HL-60/S4 treated with phorbol 12-myristate 13-acetate at 8.2 ng/mL for 4 days and 3 days (cell line): ENCODE results near the gene HELZ.
"Not testable (repeated sequence)": the region's sequence is repeated elsewhere in the genome, so short reads cannot be mapped to it uniquely, and the experiment has no call there.

Experiments used
- in situ Hi-C: fragments of 300-500 bp; cut with MboI; formaldehyde crosslinking; loops from 2 replicates; pipeline ENCODE4 v1.15.0; 2022; ENCODE audit warnings: low sequenced_read_pairs

The HELZ gene

GRCh38 chr17:67245073-67245693 is at the start of gene HELZ:
Gene HELZ, minus strand, starts transcription at chr17:67245196. Its CDS starts 26,392 bp downstream, at chr17:67218804.
- in situ Hi-C loops, result no loop called here

GRCh38 chr17:67293251-67294203 is 48.5 kb upstream of the HELZ start:
- in situ Hi-C loops, result no loop called here

- in situ Hi-C loops, result no loop called here
These were observed 45.8 kb upstream of the HELZ start for GRCh38 chr17:67290711-67291291.

DNA sequence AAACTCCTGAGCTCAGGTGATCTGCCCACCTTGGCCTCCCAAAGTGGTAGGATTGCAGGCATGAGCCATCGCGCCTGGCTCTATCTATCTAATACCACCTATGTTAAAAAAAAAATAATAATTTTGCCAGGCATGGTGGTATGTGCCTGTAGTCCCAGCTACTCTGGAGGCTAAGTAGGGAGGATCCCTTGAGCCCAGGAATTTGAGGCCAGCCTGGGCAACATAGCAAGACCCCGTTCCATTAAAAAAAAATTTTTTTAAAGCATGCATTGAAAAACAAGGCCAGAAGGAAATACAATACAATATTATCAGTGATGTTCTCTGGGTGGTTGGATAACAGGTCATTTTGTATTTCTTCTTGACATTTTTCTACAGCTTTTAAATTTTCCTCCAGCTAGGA is 45.2 kb upstream of the HELZ start:
- in situ Hi-C loops, result no loop called here

DNA sequence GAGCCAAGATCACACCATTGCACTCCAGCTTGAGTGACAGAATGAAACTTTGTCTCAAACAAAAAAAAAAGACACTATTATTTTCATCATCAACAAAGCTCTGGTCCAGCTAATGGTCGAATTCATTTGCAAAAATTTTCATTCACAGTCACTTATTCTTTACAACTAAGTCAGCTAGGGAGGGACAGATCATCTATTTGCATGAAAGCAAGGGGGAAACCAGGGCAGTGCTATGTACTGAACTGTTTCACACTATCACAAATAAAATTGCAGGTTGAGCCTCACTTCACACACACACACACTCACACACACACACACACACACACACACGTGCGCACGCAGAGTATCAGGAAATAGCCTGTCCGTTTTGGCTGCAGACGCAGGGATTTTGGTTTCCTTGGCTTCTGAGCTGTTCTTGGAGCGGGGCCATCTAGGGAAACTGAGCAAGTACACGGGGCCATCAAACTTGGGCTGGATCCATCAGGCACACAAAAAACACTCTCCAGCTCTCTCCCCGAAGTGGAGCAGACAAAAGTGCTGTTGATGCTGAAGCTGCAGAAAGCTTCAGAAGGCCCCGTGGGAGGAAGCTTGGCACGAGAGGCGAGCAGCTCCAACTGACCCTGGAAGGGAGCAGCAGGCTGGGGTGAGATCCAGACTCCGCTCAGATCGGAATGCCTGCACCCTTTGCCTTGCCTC is 44.3 kb upstream of the HELZ start:
- in situ Hi-C loops, result no loop called here

DNA sequence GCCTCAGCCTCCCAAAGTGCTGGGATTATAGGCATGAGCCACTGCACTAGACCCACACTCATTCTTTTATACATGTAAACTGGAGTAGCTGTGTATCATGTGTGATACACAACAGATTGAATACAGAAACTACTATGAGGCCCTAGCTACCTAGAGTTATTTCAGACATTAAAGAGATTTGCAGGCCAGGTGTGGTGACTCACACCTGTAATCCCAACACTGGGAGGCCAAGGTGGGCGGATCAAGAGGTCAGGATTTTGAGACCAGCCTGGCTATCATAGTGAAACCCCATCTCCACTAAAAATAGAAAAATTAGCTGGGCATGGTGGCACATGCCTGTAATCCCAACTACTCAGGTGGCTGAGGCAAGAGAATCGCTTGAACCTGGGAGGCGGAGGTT is 41.8 kb upstream of the HELZ start:
- in situ Hi-C loops, result not testable (repeated sequence)

DNA sequence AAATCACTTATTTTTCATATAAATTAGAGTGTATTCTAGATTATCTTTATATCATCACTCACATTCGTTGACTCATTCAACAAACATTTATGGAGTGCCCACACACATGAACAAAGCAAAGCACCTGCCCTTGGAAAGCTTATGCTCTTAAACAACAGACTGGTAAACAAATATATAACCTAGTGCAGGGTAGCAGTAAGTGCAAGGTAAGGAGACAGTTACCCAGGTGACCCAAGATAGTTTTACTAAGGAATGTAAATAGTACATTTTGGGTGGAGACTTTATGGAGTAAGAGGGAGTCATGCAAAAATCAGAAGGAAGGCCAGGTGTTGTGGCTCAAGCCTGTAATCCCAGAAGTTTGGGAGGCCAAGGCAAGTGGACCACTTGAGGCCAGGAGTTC is 40.4 kb upstream of the HELZ start:
- in situ Hi-C loops, result no loop called here

DNA sequence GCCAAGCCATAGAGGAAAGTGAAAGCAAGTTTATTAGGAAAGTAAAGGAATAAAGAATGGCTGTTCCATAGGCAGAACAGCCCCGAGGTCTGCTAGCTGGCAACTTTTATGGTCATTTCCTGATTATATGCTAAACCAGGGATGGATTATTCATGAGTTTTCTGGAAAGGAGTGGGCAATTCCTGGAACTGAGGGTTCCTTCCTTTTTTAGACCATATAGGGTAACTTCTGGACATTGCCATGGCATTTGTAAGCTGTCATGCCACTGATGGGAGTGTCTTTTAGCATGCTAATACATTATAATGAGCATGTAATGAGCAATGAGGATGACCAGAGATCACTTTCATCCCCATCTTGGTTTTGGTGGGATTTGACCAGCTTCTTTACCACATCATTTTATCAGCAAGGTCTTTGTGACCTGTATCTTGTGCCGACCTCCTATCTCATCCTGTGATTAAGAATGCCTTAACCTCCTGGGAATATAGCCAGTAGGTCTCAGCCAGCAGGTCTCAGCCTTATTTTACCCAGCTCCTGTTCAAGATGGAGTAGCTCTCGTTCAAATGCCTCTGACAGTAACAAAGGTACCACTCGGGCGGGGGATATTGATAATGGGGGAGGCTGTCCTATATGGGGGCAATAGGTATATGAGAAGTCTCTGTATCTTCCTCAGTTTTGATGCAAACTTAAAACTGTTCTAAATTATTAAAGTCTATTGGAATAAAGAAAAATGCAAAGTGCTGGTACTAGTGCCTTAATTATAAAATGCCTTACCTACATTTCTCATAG is 38.9 kb upstream of the HELZ start:
- in situ Hi-C loops, result no loop called here

DNA sequence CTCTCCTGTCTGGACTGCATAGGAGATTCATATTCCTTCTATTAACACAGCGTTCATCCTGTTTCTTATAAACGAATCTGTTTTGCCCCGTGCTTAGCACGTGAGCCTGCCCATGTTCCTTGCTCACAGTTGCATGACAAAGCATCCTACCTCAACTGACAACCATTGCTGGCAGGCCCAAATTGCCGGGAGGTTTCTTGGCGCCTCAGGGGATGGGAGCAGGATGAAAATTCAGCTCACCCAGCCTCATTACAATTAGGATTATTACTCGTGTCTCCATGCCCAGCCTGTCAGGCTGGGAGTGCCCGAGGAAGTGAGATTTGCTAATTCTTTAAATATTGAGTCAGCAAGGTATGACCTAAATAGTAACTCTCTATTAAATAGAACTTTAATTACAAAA is 36.7 kb upstream of the HELZ start:
- in situ Hi-C loops, result no loop called here

DNA sequence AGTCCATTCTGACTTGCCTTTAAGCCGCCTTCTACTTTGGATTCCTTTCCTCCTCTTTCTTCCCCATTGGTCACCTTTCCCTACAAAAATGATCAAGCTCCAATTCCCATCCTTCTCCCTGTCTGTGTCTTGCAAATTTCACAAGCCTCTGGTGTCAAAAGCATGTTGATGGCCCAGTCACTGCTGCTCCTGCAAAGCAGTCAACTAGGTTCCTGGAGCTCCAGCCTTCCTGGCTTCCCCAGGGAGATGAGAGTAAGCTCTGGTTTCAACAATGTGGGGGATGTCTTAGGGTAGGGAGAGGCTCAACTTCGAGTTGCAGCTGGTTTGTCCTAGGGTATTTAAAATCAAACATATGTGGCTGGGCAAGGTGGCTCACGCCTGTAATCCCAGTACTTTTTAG is 36.1 kb upstream of the HELZ start:
- in situ Hi-C loops, result no loop called here

DNA sequence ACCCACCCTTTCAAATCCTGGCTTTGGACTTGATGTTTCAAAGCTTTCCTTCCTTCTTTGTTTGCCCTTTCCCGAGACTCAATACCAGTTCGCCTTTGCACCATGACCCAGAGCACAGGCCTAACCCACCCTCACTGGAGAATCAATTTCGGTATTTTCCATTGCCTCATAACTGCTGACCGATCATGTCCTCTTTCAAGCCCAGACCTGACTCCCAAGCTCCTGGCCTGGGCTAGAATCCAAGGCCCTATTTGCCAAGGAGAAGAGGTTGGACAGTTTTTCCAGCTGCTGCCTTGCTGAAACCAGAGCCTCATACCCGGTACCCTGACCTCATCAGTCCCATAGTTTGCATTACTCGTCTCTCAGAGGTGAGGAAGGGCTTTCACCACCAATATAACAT is 35.3 kb upstream of the HELZ start:
- in situ Hi-C loops, result no loop called here

DNA sequence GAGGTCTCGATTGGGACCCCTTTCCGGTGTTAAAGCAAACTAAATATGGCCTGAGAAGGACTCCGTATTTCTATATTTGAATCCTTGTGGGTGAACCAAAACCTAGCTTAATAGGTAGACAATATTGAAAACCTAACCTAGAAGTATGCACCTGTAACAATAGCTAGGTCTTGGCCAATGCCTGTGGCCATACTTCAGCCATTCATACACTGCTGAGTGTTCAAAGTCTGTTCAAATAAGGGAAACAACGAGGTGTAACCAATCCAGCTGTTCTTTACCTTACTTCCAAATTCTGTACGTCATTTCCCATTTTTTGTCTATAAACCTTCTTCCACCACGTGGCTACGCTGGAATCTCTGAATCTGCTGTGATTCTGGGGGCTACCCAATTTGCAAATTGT is 34.1 kb upstream of the HELZ start:
- in situ Hi-C loops, result no loop called here

DNA sequence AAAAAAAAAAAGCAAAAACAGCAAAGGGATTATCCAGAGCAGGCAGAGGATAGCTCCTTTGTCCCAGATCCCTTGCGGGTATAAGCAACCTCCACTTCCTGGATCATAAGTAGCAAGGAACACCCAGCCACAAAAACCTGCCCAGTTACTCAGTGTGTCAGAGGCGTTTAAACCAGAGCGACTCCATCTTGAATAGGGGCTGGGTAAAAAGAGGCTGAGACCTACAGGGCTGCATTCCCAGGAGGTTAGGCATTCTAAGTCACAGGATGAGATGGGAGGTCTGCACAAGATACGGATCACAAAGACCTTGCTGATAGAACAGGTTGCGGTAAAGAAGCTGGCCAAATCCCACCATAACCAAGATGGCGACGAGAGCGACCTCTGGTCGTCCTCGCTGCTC is 33.4 kb upstream of the HELZ start:
- in situ Hi-C loops, result no loop called here

GRCh38 chr17:67276075-67276474 is 31.1 kb upstream of the HELZ start:
- in situ Hi-C loops, result no loop called here

DNA sequence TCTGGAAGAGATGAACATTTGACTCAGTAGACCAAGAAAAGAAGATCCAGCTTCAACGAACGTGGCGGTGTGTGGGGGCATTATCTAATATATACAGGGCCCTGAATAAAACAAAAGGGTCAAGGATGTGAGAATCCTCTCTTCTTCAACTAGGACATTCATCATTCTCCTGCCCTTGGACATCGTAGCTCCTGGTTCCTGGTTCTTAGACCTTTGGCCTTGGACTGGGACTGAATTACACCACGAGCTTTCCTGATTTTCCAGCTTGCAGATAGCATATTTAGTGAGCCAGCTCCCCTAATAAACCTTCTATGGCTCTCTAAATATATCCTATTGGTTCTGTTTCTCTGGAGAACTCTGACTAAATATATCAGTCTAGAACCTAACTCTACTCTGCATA is 29.5 kb upstream of the HELZ start:
- in situ Hi-C loops, result no loop called here

DNA sequence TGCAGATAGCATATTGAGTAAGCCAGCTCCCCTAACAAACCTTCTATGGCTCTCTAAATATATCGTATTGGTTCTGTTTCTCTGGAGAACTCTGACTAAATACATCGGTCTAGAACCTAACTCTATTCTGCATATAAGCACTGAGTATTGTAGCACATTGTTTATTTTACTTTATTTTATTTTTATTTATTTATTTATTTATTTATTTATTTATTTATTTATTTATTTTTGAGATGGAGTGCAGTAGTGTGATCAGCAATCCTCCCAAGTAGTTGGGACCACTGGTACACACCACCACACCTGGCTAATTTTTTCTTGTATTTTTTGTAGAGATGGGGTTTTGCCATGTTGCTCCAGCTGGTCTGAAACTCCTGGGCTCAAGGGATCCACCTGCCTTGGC is 28.9 kb upstream of the HELZ start:
- in situ Hi-C loops, result no loop called here

DNA sequence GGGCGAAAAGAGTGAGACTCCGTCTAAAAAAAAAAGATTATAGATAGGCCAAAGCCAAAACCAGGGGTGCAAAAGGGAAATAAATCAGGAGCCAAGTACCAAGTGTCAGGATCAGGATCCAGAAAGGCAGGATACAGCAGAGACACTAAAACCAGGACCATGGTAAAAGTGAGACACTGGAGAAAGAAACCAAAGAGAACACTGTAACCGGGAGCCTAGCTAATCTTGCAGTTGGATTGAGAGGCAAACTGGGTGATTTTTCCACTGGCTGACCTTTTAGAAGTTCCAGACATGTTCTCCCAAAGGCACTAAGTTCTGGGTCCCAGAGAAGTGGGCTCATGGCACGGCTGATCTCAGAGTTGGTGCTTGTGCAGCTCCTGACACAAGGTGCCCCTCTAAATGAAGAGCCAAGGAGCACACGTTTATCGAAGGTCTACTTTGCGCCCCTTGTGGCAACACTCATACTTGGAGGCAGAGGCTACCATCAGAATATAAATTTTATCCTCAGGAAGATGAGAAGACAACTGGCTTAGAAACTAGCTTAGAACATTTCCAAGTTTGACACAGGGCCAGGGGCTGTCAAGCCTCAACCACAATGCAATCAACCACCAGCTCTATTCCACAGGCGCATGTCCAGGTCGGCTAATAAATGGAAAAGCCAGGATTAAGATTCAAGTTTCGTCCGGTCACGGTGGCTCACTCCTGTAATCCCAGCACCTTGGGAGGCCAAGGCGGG is 27.5 kb upstream of the HELZ start:
- in situ Hi-C loops, result no loop called here

- in situ Hi-C loops, result not testable (repeated sequence)
These were observed 26.2 kb upstream of the HELZ start for GRCh38 chr17:67271187-67271586.

- in situ Hi-C loops, result no loop called here
These were observed 25.4 kb upstream of the HELZ start for GRCh38 chr17:67270416-67270815.

DNA sequence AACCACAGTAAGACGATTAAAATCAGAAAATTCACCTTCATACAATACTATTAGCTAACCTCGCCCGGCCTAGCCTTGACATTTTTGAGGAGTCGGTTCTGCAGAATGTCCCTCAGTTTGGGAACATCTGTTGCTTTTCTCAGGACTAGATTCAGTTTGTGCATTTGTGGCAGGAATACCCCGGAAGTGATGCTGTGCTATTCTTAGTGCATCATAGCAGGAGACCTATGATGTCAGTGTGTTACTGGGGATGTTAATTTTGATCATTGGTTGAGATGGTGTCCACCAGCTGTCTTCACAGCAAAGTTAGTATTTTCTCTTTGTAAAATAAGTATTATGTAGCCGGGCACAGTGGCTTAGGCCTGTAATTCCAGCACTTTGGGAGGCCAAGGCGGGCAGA is 21.5 kb upstream of the HELZ start:
- in situ Hi-C loops, result no loop called here
